ENCODE measurements around the gene TXNDC15.

The TXNDC15 gene

GRCh38 chr5:134920848-134921575 lies 46.8 kb downstream of the TXNDC15 start:
- DNase-seq (ENCODE audit: low spot score): no peak

GRCh38 chr5:134932508-134932907 lies 58.3 kb downstream of the TXNDC15 start:
- DNase-seq (ENCODE audit: low spot score): no peak

GRCh38 chr5:134934202-134934601 lies 60.0 kb downstream of the TXNDC15 start:
- no peak for DNase-seq (ENCODE audit: low spot score)

GRCh38 chr5:134935711-134936602 lies 61.8 kb downstream of the TXNDC15 start:
- no peak for DNase-seq (ENCODE audit: low spot score)

GRCh38 chr5:134937526-134937925 lies 63.4 kb downstream of the TXNDC15 start:
- DNase-seq (ENCODE audit: low spot score): no peak

GRCh38 chr5:134938030-134938429 lies 63.9 kb downstream of the TXNDC15 start:
- no peak for DNase-seq (ENCODE audit: low spot score)

GRCh38 chr5:134939500-134939899 lies 65.3 kb downstream of the TXNDC15 start:
- no peak for DNase-seq (ENCODE audit: low spot score)

- DNase-seq (ENCODE audit: low spot score): no peak
These were observed 69.4 kb downstream of the TXNDC15 start for GRCh38 chr5:134943547-134943946.

- DNase-seq (ENCODE audit: low spot score): no peak
These were observed 70.5 kb downstream of the TXNDC15 start for GRCh38 chr5:134944630-134945029.

- DNase-seq (ENCODE audit: low spot score): no peak
These were observed 70.9 kb downstream of the TXNDC15 start for GRCh38 chr5:134945041-134945440.

GRCh38 chr5:134948911-134949310 lies 74.7 kb downstream of the TXNDC15 start:
- no peak for DNase-seq (ENCODE audit: low spot score)

- DNase-seq (ENCODE audit: low spot score): no peak
These were observed 75.1 kb downstream of the TXNDC15 start for GRCh38 chr5:134949316-134949715.
